ENCODE results near the gene ANXA5.

The ANXA5 gene

GRCh38 chr4:121632636-121633035, 64.1 kb downstream of the ANXA5 start:
- no peak for DNase-seq

All from activated naive CD4-positive, alpha-beta T cell treated with Interleukin-2 at 50 U/mL for 16 hours (primary cell).